Measurements from ENCODE around the gene SELENOT. TPM values are rescaled to one million over a fixed set of nuclear protein-coding genes. Genes with fewer than 3 reads are reported as not detected.

The SELENOT gene
- total RNA-seq, 1 donor = 87.9 TPM

DNA sequence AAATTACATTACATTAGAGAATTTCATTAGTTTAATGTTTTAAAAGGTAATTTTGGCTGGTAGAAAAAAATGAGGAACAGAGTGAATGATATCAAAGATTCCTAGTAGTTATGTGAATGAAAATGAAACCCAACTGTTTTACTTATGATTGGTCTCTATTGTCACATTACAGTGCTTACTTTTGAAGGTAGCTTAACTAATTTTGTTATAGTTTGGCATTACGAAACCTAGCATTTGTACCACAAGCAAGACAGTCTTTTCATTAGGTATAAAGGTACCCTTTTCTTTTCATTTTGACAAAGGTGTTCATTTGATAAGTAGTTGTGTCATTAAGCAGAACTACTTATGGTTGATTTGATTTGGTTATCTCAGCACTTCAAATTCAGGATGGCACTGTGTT lies 6.9 kb downstream of the SELENOT start:
- DNase-seq (ENCODE audit: insufficient read length, low spot score, missing footprints) = no peak
- no peaks in the 10 kb centered on the region for H3K27me3 ChIP-seq (ENCODE audit: insufficient read depth, low read length)
- H3K36me3 ChIP-seq (ENCODE audit: insufficient read depth, low read length) = no peaks in the 10 kb centered on the region
- no peak overlapping the region for H2AFZ ChIP-seq (ENCODE audit: low read length)
- H3K4me3 ChIP-seq (ENCODE audit: insufficient read depth, low read length) = no peak overlapping the region
- no peak overlapping the region for H3K27ac ChIP-seq (ENCODE audit: low read depth, low read length)
- peaks cover 95% of the 10 kb centered on the region for H3K79me2 ChIP-seq (ENCODE audit: insufficient read depth, low read length)
- H3K4me2 ChIP-seq (ENCODE audit: insufficient read depth, low read length) = no peak overlapping the region
- H4K20me1 ChIP-seq (ENCODE audit: insufficient read depth, low read length) = peaks cover 35% of the 10 kb centered on the region
- TF ChIP-seq, protein P1, sequence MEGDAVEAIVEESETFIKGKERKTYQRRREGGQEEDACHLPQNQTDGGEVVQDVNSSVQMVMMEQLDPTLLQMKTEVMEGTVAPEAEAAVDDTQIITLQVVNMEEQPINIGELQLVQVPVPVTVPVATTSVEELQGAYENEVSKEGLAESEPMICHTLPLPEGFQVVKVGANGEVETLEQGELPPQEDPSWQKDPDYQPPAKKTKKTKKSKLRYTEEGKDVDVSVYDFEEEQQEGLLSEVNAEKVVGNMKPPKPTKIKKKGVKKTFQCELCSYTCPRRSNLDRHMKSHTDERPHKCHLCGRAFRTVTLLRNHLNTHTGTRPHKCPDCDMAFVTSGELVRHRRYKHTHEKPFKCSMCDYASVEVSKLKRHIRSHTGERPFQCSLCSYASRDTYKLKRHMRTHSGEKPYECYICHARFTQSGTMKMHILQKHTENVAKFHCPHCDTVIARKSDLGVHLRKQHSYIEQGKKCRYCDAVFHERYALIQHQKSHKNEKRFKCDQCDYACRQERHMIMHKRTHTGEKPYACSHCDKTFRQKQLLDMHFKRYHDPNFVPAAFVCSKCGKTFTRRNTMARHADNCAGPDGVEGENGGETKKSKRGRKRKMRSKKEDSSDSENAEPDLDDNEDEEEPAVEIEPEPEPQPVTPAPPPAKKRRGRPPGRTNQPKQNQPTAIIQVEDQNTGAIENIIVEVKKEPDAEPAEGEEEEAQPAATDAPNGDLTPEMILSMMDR (IDR thresholded peaks at IDR 0.05; ENCODE audit: extremely low read depth, low read depth, low read length) = no peak
- H3K4me1 ChIP-seq (ENCODE audit: insufficient read depth, low read length) = peaks cover 10% of the 10 kb centered on the region
- no peaks in the 10 kb centered on the region for H3K9me3 ChIP-seq (ENCODE audit: low read depth, low read length)

DNA sequence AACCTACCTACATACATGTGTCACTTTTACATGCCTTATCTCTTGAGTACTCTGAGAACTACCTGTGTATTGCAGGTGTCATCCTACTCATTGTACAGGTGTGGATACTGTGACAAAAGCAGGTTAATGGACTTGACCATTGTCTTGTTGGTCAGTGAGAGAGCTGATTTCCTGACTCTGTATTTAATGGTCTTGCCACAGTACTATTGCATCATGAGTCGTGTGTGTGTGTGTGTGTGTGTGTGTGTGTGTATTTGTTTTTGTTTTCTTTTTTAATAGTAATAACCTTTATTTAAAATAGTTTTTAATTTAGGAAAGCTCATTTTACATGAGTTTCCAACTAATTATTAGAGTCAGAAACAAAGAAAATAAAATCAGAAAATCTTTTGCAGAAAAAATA lies 7.7 kb downstream of the SELENOT start:
- TF ChIP-seq, protein P1 (IDR thresholded peaks at IDR 0.05; ENCODE audit: extremely low read depth, low read depth, low read length) = no peak
- peaks cover 87% of the 10 kb centered on the region for H3K79me2 ChIP-seq (ENCODE audit: insufficient read depth, low read length)

GRCh38 chr3:150611666-150612065 lies 8.5 kb downstream of the SELENOT start:
- Histone ChIP-seq H4K20me1 (ENCODE audit: insufficient read depth, low read length) (peaks cover 36% of the 10 kb centered on the region), H2AFZ (ENCODE audit: low read length) (no peak overlapping the region), H3K9me3 (ENCODE audit: low read depth, low read length) (no peaks in the 10 kb centered on the region), H3K27ac (ENCODE audit: low read depth, low read length) (no peak overlapping the region), H3K4me1 (ENCODE audit: insufficient read depth, low read length) (no peaks in the 10 kb centered on the region), H3K4me3 (ENCODE audit: insufficient read depth, low read length) (no peak overlapping the region), H3K36me3 (ENCODE audit: insufficient read depth, low read length) (no peaks in the 10 kb centered on the region), H3K79me2 (ENCODE audit: insufficient read depth, low read length) (peaks cover 81% of the 10 kb centered on the region), H3K27me3 (ENCODE audit: insufficient read depth, low read length) (no peaks in the 10 kb centered on the region), H3K4me2 (ENCODE audit: insufficient read depth, low read length) (no peak overlapping the region)
- DNase-seq (ENCODE audit: insufficient read length, low spot score, missing footprints) = peak; percentile 23
- TF ChIP-seq, protein P1 (IDR thresholded peaks at IDR 0.05; ENCODE audit: extremely low read depth, low read depth, low read length) = no peak

More for the DNA sequence above, 7.7 kb downstream of the SELENOT start:
- Histone ChIP-seq H3K36me3 (ENCODE audit: insufficient read depth, low read length) (no peaks in the 10 kb centered on the region), H2AFZ (ENCODE audit: low read length) (no peak overlapping the region), H3K4me3 (ENCODE audit: insufficient read depth, low read length) (no peak overlapping the region), H3K27ac (ENCODE audit: low read depth, low read length) (no peak overlapping the region), H4K20me1 (ENCODE audit: insufficient read depth, low read length) (peaks cover 35% of the 10 kb centered on the region), H3K27me3 (ENCODE audit: insufficient read depth, low read length) (no peaks in the 10 kb centered on the region), H3K9me3 (ENCODE audit: low read depth, low read length) (no peaks in the 10 kb centered on the region), H3K4me1 (ENCODE audit: insufficient read depth, low read length) (peaks cover 2% of the 10 kb centered on the region), H3K4me2 (ENCODE audit: insufficient read depth, low read length) (no peak overlapping the region)
- DNase-seq (ENCODE audit: insufficient read length, low spot score, missing footprints) = no peak

GRCh38 chr3:150612494-150612893 lies 9.4 kb downstream of the SELENOT start:
- Histone ChIP-seq H3K27ac (ENCODE audit: low read depth, low read length) (no peak overlapping the region), H3K36me3 (ENCODE audit: insufficient read depth, low read length) (no peaks in the 10 kb centered on the region), H3K4me1 (ENCODE audit: insufficient read depth, low read length) (no peaks in the 10 kb centered on the region), H3K79me2 (ENCODE audit: insufficient read depth, low read length) (peaks cover 81% of the 10 kb centered on the region), H4K20me1 (ENCODE audit: insufficient read depth, low read length) (peaks cover 37% of the 10 kb centered on the region), H3K27me3 (ENCODE audit: insufficient read depth, low read length) (no peaks in the 10 kb centered on the region), H2AFZ (ENCODE audit: low read length) (no peak overlapping the region), H3K4me2 (ENCODE audit: insufficient read depth, low read length) (no peak overlapping the region), H3K9me3 (ENCODE audit: low read depth, low read length) (no peaks in the 10 kb centered on the region), H3K4me3 (ENCODE audit: insufficient read depth, low read length) (no peak overlapping the region)
- DNase-seq (ENCODE audit: insufficient read length, low spot score, missing footprints) = no peak
- TF ChIP-seq, protein P1 (IDR thresholded peaks at IDR 0.05; ENCODE audit: extremely low read depth, low read depth, low read length) = no peak
